GM13976 (cell line): Measurements from ENCODE around the gene GNG11.

Source experiments
- DNase-seq: peaks from one replicate; pipeline ENCODE4 v3.0.0; 2012; ENCODE audit warnings: low spot score
- in situ Hi-C: fragments of 300-500 bp; cut with MboI; formaldehyde crosslinking; loops from one replicate; pipeline ENCODE4 v1.12.0; 2022; ENCODE audit warnings: low sequenced_read_pairs, mixed read lengths, inconsistent platforms; ENCODE audit not compliant: unreplicated experiment
- TF ChIP-seq, protein P1 (sequence below): IDR thresholded peaks from 2 replicates; pipeline ENCODE4 v1.5.1; 2012; ENCODE audit warnings: borderline replicate concordance, mild to moderate bottlenecking; ENCODE audit not compliant: insufficient read depth; ENCODE audit errors: extremely low read depth, missing control alignments, control extremely low read depth

Gene GNG11

DNA sequence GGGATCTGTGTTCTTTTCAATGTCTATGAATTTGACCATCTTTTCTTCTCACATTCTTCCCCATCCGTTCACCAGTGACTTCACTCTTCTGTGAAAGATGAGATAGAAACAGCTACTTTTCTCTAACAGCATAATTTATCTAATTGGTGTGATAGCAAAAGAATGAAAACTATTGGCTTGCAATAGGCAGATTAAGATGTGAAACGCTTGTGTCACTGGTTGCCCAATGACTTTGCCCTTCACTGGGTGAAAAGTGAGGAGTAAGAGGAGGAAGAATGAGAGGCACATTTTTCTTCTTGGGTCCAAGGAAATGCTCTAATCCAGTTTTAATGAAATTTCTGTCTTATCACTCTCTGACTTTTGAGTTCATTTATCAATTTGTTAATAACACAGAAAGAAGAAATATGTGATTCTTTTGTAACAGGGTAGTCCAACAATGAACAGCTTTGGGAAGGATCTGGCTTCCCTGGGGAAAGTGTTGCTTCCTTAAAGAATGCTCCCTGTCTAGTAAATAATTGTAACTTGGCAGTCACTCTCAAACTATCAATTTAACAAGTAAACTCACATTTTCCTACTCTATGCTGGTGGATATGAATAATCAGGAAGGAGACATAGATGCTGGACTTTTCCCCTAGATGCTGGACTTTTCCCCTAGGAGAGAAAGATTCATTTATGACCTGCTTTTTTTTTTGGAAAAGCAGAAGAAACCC is 47.5 kb downstream of the GNG11 start:
- in situ Hi-C loops: no loop called here
- TF ChIP-seq, protein P1, sequence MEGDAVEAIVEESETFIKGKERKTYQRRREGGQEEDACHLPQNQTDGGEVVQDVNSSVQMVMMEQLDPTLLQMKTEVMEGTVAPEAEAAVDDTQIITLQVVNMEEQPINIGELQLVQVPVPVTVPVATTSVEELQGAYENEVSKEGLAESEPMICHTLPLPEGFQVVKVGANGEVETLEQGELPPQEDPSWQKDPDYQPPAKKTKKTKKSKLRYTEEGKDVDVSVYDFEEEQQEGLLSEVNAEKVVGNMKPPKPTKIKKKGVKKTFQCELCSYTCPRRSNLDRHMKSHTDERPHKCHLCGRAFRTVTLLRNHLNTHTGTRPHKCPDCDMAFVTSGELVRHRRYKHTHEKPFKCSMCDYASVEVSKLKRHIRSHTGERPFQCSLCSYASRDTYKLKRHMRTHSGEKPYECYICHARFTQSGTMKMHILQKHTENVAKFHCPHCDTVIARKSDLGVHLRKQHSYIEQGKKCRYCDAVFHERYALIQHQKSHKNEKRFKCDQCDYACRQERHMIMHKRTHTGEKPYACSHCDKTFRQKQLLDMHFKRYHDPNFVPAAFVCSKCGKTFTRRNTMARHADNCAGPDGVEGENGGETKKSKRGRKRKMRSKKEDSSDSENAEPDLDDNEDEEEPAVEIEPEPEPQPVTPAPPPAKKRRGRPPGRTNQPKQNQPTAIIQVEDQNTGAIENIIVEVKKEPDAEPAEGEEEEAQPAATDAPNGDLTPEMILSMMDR: no peak
- DNase-seq: no peak

DNA sequence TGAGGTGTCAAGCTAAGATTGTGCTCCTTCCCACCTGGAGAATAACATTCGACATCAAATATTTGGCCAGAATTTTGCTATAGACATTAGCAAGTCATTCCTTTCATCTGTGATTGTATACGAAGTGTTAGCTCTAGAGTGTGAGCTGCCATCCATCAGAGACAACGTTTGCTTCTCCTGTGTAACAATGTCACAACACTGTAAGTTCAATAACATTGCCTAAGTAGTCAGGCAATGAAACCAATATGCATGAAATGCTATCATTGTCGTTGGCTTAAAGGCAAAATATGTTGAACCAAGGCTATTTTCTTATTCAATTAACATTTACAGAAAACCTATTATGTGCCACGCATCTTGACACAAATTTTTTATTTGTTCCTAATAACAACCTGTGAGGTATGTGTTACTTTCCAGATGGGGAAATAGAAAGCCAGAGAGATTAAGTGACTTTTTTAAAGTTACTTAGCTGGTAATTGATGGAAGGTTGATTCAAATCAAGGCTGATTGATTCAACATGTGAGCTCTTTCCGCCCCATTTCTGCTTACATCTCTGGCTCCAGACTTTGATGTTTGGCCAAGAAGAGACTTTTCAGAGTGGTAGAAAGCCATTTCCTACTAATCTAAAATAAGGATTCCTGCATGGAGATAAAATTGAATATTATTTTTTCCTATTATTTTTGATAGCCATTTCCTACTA is 50.6 kb downstream of the GNG11 start:
- no peak for DNase-seq
- TF ChIP-seq, protein P1: no peak
- in situ Hi-C loops: no loop called here

DNA sequence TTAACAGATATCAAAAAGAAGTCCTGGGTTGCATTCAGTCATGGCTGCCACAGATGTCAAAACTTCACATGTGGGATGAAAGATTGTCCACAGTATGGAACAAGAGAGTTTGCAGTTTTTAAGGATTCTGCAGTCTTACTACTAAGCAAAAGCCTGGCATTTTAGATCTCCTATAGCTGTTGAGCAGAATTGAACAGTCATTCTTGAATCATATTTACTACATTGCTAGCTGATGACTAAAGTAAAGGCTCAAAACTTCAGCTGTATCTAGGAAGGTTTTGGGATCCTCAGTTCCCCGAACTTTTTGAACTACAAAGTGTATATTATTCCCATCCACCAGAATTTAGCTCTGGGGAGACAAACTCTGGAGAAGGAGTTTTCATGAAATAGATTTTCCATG is 51.6 kb downstream of the GNG11 start:
- no peak for DNase-seq
- TF ChIP-seq, protein P1: no peak
- in situ Hi-C loops: no loop called here

DNA sequence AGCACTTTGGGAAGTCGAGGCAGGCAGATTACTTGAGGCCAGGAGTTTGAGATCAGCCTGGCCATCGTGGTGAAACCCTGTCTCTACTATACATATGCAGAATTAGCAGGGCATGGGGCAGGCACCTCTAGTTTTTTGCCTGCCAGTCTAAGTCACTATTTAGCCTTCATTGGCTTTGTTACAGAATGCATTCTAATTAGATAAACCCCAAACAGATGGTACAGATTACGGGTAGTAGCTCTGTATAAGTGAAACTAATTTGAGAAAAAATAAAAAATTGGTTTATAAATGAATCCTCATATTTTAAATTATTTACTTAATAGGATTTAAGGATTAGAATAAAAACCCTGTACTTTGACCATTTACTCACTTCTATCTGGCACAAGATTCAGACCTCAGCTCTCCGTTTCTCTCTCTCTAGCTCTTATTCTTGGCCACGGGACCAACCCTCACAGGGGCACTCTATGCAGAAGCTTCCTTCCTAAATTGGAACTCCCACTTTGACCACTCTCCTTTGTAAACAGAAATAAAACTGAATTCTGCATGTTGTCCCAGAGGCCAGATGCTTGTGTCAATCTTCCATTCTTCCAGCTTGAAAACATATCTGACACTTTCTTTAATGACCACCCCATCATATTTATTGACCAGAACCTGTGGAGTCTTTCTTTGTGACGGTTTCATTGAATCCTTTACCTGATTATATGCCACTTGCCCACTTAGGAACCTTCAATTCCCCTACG is 55.8 kb downstream of the GNG11 start:
- TF ChIP-seq, protein P1: no peak
- DNase-seq: no peak
- in situ Hi-C loops: no loop called here
